ENCODE results near the gene HGF.

DNA sequence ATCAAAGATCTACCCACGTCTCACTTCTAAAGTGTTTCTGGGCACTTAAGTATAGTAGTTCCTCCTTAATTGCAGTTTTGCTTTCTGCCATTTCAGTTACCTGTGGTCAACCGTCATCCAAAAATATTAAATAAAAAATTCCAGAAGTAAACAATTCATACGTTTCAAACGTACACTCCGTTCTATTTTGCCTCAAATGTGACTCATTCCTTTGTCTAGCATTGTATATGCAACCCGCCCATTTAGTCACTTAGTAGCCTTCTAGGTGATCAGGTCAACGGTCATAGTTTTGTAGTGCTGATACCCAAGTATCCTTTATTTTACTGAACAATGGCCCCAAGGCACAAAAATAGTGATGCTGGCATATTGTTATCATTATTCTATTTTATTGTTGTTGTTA, 33.8 kb downstream of the HGF start:
- TF ChIP-seq, protein P1, sequence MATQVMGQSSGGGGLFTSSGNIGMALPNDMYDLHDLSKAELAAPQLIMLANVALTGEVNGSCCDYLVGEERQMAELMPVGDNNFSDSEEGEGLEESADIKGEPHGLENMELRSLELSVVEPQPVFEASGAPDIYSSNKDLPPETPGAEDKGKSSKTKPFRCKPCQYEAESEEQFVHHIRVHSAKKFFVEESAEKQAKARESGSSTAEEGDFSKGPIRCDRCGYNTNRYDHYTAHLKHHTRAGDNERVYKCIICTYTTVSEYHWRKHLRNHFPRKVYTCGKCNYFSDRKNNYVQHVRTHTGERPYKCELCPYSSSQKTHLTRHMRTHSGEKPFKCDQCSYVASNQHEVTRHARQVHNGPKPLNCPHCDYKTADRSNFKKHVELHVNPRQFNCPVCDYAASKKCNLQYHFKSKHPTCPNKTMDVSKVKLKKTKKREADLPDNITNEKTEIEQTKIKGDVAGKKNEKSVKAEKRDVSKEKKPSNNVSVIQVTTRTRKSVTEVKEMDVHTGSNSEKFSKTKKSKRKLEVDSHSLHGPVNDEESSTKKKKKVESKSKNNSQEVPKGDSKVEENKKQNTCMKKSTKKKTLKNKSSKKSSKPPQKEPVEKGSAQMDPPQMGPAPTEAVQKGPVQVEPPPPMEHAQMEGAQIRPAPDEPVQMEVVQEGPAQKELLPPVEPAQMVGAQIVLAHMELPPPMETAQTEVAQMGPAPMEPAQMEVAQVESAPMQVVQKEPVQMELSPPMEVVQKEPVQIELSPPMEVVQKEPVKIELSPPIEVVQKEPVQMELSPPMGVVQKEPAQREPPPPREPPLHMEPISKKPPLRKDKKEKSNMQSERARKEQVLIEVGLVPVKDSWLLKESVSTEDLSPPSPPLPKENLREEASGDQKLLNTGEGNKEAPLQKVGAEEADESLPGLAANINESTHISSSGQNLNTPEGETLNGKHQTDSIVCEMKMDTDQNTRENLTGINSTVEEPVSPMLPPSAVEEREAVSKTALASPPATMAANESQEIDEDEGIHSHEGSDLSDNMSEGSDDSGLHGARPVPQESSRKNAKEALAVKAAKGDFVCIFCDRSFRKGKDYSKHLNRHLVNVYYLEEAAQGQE (IDR thresholded peaks at IDR 0.05; ENCODE audit: low read depth, low read length), result no peak
- TF ChIP-seq POLR2AphosphoS5 (IDR thresholded peaks at IDR 0.05; ENCODE audit: low read depth, low read length) (no peak), YY1 (IDR thresholded peaks at IDR 0.05; ENCODE audit: low read depth) (no peak), MXI1 (IDR thresholded peaks at IDR 0.05; ENCODE audit: low read depth, low read length) (no peak)

Data from SK-N-SH (cell line).